GM23338 (cell line): ENCODE data around the gene SLC9A9. TPM values are rescaled to one million over a fixed set of nuclear protein-coding genes. Genes with fewer than 3 reads are reported as not detected.

Source experiments
- ATAC-seq: fragments of 200-7000 bp; cut with Tn5 transposase; 3 replicates; pipeline ENCODE4 v1.9.1; 2020
- DNase-seq: peaks from one replicate; pipeline ENCODE4 v3.0.0-alpha.2; 2015; ENCODE audit warnings: low spot score
- H2AFZ ChIP-seq: fragments of 200-600 bp; sonication (generic); 2 replicates; pipeline ENCODE4 v1.8.0; 2016; ENCODE audit warnings: antibody characterized with exemption, mild to moderate bottlenecking, moderate library complexity
- H3F3A ChIP-seq: fragments of 200-600 bp; sonication (generic); replicated peaks from 2 replicates; pipeline ENCODE4 v1.8.0; 2017; ENCODE audit warnings: antibody characterized with exemption, mixed run types, low read depth
- H3K27ac ChIP-seq: fragments of 200-600 bp; sonication (generic); 2 replicates; pipeline ENCODE4 v1.6.1; 2016; ENCODE audit warnings: low read depth
- H3K27me3 ChIP-seq: fragments of 200-600 bp; sonication (generic); 2 replicates; pipeline ENCODE4 v1.8.0; 2016; ENCODE audit warnings: mild to moderate bottlenecking, mixed run types, moderate library complexity; ENCODE audit not compliant: insufficient read depth
- H3K36me3 ChIP-seq: fragments of 200-600 bp; sonication (generic); 2 replicates; pipeline ENCODE4 v1.8.0; 2016; ENCODE audit warnings: mild to moderate bottlenecking; ENCODE audit not compliant: insufficient read depth
- H3K4me1 ChIP-seq: fragments of 200-600 bp; sonication (generic); 2 replicates; pipeline ENCODE4 v1.8.0; 2016; ENCODE audit warnings: mild to moderate bottlenecking, moderate library complexity; ENCODE audit not compliant: insufficient read depth
- H3K4me2 ChIP-seq: fragments of 200-600 bp; sonication (generic); 2 replicates; pipeline ENCODE4 v1.7.1; 2017; ENCODE audit warnings: mixed run types
- H3K4me3 ChIP-seq: fragments of 200-600 bp; sonication (generic); 2 replicates; pipeline ENCODE4 v1.6.1; 2016; ENCODE audit warnings: mixed run types
- H3K79me2 ChIP-seq: fragments of 200-600 bp; sonication (generic); replicated peaks from 2 replicates; pipeline ENCODE4 v1.8.0; 2017; ENCODE audit warnings: mild to moderate bottlenecking; ENCODE audit not compliant: insufficient read depth
- H3K9me2 ChIP-seq: fragments of 200-600 bp; sonication (generic); 2 replicates; pipeline ENCODE4 v1.8.0; 2017; ENCODE audit not compliant: insufficient read depth
- H4K20me1 ChIP-seq: fragments of 200-600 bp; sonication (generic); replicated peaks from 2 replicates; pipeline ENCODE4 v1.8.0; 2017; ENCODE audit warnings: mild to moderate bottlenecking; ENCODE audit not compliant: insufficient read depth
- H3K27ac Mint-ChIP-seq: 2 replicates; pipeline ENCODE4 v1.8.0; 2020; ENCODE audit warnings: inconsistent platforms, mild to moderate bottlenecking, moderate library complexity, mixed read lengths
- H3K27me3 Mint-ChIP-seq: 3 replicates; pipeline ENCODE4 v1.8.0; 2022; ENCODE audit warnings: low read depth, mild to moderate bottlenecking, moderate library complexity, mixed read lengths, inconsistent platforms; ENCODE audit not compliant: insufficient read depth, poor library complexity
- H3K36me3 Mint-ChIP-seq: 3 replicates; pipeline ENCODE4 v1.8.0; 2021; ENCODE audit warnings: low read depth, mild to moderate bottlenecking, inconsistent platforms, moderate library complexity, mixed read lengths
- H3K4me1 Mint-ChIP-seq: 3 replicates; pipeline ENCODE4 v1.8.0; 2020; ENCODE audit warnings: mild to moderate bottlenecking, inconsistent platforms, mixed read lengths
- H3K4me3 Mint-ChIP-seq: 3 replicates; pipeline ENCODE4 v1.8.0; 2021; ENCODE audit warnings: moderate library complexity, mild to moderate bottlenecking, inconsistent platforms, mixed read lengths
- H3K9me3 Mint-ChIP-seq: 3 replicates; pipeline ENCODE4 v1.8.0; 2020; ENCODE audit warnings: moderate library complexity, mild to moderate bottlenecking, inconsistent platforms, mixed read lengths
- CREB1 ChIP-seq: fragments of 250-450 bp; sonication (Bioruptor Pico); IDR thresholded peaks from 2 replicates; pipeline ENCODE4 v1.5.0; 2020; ENCODE audit warnings: low read depth, mild to moderate bottlenecking, moderate library complexity
- CTCF ChIP-seq, 2 experiments: fragments of 200-600 bp in 1 of 2; sonication (generic) in 1 of 2; conservative IDR thresholded peaks; 2 replicates each; pipeline versions ENCODE4 v1.5.1 to v1.6.1; 2016 to 2017; ENCODE audit warnings: antibody characterized with exemption in 2 of 2, low read depth in 2 of 2, mild to moderate bottlenecking in 2 of 2, moderate library complexity in 1 of 2
- ETS1 ChIP-seq: IDR thresholded peaks from 2 replicates; pipeline ENCODE4 v1.6.1; 2016; ENCODE audit warnings: antibody characterized with exemption
- EZH2 ChIP-seq: fragments of 200-600 bp; sonication (generic); IDR thresholded peaks from one replicate; pipeline ENCODE4 v1.8.0; 2017; ENCODE audit warnings: antibody characterized with exemption, mild to moderate bottlenecking, low read depth; ENCODE audit not compliant: unreplicated experiment
- JUNB ChIP-seq: IDR thresholded peaks from one replicate; pipeline ENCODE4 v1.6.1; 2016; ENCODE audit warnings: antibody characterized with exemption; ENCODE audit not compliant: unreplicated experiment
- NANOG ChIP-seq: IDR thresholded peaks from 2 replicates; pipeline ENCODE4 v1.6.1; 2016; ENCODE audit warnings: antibody characterized with exemption, borderline replicate concordance
- POLR2AphosphoS5 ChIP-seq: IDR thresholded peaks from 2 replicates; pipeline ENCODE4 v1.6.1; 2016; ENCODE audit warnings: antibody characterized with exemption, low read depth
- REST ChIP-seq: IDR thresholded peaks from one replicate; pipeline ENCODE4 v1.6.1; 2018; ENCODE audit warnings: antibody characterized with exemption; ENCODE audit not compliant: unreplicated experiment
- ZNF331 ChIP-seq: fragments of 250-450 bp; sonication (Bioruptor Pico); IDR thresholded peaks from 2 replicates; pipeline ENCODE4 v1.5.0; 2020; ENCODE audit warnings: low read depth, mild to moderate bottlenecking, moderate library complexity
- ZNF462 ChIP-seq: fragments of 250-450 bp; sonication (Bioruptor Pico); IDR thresholded peaks from 2 replicates; pipeline ENCODE4 v1.5.0; 2020; ENCODE audit warnings: mild to moderate bottlenecking, moderate library complexity
- polyA plus RNA-seq: library from polyadenylated mRNA; unstranded; fragments of >200 nt; fragmentation: Nextera tagmentation; extraction: Ambion mirVana; gene quantifications from 2 replicates; pipeline ENCODE4 v1.2.1, GENCODE V29; 2016
- total RNA-seq: library from RNA; depleted of rRNA; stranded (reverse); fragments of >200 nt; shearing (Covaris generic); gene quantifications from 2 replicates; pipeline ENCODE4 v1.2.3, GENCODE V29; 2014

SLC9A9 gene
- total and polyA plus RNA-seq, 2 experiments from 2014 or later: 1.3 to 1.6 TPM

GRCh38 chr3:143226678-143227291 lies 621.5 kb downstream of the SLC9A9 start:
- no peaks in the 10 kb centered on the region for H3K4me1 ChIP-seq
- H2AFZ ChIP-seq: no peak overlapping the region
- no peak overlapping the region for H3K27ac Mint-ChIP-seq
- H3K9me2 ChIP-seq: no peaks in the 10 kb centered on the region
- ATAC-seq (no peak), DNase-seq (no peak)
- TF ChIP-seq POLR2AphosphoS5 (no peak), ZNF331 (CRISPR knock-in tag) (no peak), CREB1 (CRISPR knock-in tag) (no peak), ETS1 (no peak), REST (no peak), CTCF (conservative IDR thresholded peaks at IDR 0.05; ENCODE audit: low read depth in 2 of 2) (no peak), JUNB (no peak), NANOG (no peak), ZNF462 (no peak), EZH2 (no peak)
- H3K4me3 ChIP-seq: no peak overlapping the region
- no peaks in the 10 kb centered on the region for H3K9me3 Mint-ChIP-seq
- H3K27me3 ChIP-seq: no peaks in the 10 kb centered on the region
- H4K20me1 ChIP-seq: no peaks in the 10 kb centered on the region; the same call in 1 of the 2 replicates
- H3K4me2 ChIP-seq: no peak overlapping the region
- no peaks in the 10 kb centered on the region for H3K36me3 ChIP-seq
- H3K4me3 Mint-ChIP-seq: no peak overlapping the region
- no peaks in the 10 kb centered on the region for H3F3A ChIP-seq
- H3K27me3 Mint-ChIP-seq: peaks cover 2% of the 10 kb centered on the region
- no peaks in the 10 kb centered on the region for H3K4me1 Mint-ChIP-seq
- no peak overlapping the region for H3K27ac ChIP-seq
- no peaks in the 10 kb centered on the region for H3K36me3 Mint-ChIP-seq
- H3K79me2 ChIP-seq: no peaks in the 10 kb centered on the region
